HG02870 (cell line): ENCODE data around the gene RNU5D-1.
"Not testable (repeated sequence)": the region's sequence is repeated elsewhere in the genome, so short reads cannot be mapped to it uniquely, and the experiment has no call there.

Experiments used
- ATAC-seq: cut with Tn5 transposase; IDR thresholded peaks from one replicate; pipeline ENCODE4 v1.9.1; 2021; ENCODE audit warnings: mild to moderate bottlenecking, moderate library complexity; ENCODE audit not compliant: unreplicated experiment

Gene RNU5D-1

DNA sequence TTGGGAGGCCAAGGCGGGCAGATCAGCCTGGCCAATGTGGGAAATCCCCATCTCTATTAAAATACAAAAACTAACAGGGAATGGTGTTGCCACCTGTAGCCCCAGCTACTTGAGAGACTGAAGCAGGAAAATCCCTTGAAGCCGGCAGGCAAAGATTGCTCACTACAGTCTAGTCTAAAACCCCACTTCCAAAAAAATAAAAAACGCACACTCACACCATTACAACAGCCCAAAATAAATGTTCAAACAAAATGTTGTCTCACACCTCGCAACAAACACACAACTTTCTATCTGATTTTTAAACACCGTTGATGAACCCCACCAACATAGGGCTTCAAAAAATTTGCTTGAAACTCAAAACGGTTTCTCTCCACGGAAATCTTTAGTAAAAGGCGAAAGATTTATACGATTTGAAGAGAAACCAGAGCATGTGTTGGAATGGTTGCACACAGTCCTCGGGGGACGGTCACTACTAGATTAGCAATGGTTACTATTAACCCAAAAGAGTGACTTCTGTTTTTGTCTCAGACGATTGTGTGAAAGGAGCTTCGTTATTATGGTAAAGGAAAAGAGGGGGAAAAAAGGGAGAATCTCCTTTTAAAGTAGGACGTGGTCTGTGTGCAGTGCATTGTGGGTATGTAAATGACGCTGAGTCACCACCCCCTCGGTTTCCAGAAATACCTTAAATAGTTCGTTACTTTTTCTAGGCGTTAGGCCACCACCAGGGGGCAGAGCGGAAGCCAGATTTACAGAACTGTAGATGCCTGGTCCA lies at the start of gene RNU5D-1:
RNU5D-1 (minus strand) TSS at position 430 of the 772 bp plus-strand sequence.
- ATAC-seq: peak; percentile 54

DNA sequence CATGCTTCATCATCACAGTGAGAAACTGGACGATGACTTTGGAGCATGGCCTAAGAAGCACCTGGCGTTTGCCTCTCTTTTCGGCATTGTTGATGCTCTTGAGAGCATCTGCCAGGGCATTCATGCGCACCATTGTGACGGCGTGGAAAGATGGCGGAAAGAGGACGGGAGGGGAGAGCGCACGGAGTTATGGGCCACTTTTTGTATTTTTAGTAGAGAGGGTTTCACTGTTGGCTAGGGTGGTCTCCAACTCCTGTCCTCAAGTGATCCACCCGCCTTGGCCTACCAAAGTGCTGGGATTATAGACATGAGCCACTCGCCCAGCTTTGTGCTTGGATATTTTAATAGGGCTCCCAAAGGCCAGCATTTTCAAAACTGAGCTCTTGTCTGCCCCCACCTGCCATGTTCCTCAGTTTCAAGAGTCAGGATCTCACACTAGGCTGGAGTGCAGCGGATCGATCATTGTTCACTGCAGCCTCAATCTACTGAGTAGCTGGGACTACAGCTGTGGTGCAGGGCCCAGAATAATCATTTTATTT lies 49.7 kb upstream of the RNU5D-1 start:
- ATAC-seq: no peak

DNA sequence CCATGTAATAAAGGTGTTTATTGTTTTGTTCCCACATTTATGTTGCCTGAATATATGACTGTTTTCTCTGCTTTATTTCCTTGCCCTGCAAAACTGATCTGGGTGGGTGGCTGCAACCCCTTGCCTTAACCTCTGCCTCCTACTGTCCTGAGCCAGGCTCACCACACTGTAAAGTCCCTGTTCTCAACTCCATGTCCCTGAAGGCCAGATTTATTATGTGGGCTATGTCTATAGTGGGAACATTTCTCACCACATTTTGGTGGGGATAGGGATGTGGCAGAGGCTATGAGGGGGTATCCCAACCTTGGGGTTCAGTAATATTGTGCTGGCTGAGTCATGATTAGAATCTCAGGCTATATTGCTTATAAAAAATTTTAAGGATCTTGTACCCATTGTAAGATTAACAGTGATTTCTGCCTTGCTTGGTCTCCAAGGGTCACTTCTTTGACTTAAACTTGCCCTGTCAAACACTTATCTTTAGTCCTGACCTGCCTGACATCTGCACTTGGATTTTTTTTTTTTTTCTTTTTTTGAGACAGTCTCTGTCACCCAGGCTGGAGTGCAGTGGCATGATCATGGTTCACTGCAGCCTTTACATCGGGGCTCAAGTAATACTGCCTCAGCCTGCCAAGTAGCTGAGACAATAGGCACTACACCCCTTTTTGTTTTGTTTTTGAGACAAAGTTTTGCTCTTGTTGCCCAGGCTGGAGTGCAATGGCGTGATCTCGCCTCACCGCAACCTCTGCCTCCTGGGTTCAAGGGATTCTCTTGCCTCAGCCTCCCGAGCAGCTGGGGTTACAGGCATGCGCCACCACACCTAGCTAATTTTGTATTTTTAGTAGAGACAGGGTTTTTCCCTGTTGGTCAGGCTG lies 48.0 kb upstream of the RNU5D-1 start:
- no peak for ATAC-seq

DNA sequence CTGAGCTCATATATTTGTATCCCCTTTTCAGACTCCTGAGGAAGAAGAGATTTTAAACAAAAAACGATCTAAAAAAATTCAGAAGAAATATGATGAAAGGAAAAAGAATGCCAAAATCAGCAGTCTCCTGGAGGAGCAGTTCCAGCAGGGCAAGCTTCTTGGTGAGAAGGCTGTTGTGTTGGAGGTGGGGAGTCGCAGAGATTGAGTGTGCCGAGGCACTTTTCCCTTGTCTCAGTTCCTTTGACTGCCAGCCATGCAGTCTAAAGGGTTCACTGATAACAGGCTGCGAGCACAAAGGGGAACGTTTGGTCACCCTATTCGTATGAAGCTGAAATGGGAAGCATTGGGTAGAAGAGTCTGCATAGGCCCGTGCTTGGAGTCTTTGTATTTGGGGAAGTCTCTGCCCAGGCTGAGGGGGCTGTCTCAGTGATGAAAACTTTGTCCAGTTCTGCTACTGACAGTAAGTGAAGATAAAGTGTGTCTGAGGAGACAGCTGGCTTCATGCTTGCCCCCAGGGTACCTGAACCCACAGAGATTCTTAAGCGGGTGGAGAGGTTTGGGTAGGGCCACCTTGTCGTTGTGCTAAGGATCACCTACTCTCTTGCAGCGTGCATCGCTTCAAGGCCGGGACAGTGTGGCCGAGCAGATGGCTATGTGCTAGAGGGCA lies 47.1 kb upstream of the RNU5D-1 start:
- ATAC-seq: no peak

DNA sequence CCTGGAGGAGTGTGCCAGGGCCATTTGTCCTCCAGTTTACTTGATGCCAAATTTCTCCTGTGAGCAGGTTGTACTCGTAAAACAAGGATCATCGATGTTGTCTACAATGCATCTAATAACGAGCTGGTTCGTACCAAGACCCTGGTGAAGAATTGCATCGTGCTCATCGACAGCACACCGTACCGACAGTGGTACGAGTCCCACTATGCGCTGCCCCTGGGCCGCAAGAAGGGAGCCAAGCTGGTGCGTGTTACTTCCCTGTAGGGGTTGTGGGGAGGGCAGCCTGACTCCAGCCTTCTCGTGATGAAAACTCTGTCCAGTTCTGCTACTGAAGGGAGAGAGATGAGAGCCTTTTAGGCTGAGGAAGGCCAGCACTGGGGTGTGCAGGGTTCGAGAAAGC lies 46.6 kb upstream of the RNU5D-1 start:
- ATAC-seq: no peak

DNA sequence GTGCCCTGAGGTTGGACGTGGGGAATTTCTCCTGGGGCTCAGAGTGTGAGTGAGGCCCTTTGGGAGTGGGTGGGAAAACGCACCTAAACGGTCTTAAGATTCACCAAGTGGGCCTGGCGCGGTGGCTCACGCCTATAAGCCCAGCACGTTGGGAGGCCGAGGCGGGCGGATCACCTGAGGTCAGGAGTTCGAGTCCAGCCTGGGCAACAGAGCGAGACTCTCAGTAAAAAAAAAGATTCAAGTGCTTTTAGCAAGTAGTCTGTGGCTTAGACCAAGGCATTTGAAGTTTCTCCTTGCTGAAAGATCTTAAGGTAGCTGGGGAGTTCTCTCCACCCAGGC lies 45.7 kb upstream of the RNU5D-1 start:
- ATAC-seq: no peak

DNA sequence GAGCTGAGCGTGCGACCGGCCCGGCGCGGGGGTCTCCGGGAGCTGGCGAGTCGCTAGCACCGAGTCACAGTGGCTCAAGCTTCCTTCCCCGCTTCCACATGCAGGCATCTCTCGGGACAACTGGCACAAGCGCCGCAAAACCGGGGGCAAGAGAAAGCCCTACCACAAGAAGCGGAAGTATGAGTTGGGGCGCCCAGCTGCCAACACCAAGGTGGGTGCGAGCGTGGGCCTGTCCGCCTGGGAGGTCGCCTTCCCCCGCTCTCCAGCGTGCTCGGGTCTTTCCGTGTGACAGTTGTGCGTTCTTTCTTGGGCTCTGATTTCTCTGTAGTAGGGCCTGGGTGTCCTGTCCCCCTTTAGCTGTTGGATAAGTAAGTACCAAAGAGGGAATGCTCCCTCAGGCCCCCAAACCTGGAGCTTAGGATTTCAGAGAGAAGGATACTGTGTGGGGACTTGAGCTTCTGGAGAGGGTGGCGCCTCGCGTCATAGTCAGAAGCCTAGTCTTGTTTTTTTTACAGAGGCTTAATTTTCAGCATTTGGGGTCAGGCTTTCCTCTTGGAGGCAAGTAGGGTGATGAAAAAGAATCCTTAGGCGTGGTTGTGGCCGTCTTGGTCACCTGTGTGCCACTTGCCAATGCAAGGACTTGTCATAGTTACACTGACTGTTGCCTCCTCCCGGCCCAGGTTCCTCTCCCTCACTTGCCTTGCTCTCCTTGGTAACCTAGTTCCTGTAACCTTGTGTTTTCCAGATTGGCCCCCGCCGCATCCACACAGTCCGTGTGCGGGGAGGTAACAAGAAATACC lies 45.2 kb upstream of the RNU5D-1 start:
- peak; percentile 3 for ATAC-seq

DNA sequence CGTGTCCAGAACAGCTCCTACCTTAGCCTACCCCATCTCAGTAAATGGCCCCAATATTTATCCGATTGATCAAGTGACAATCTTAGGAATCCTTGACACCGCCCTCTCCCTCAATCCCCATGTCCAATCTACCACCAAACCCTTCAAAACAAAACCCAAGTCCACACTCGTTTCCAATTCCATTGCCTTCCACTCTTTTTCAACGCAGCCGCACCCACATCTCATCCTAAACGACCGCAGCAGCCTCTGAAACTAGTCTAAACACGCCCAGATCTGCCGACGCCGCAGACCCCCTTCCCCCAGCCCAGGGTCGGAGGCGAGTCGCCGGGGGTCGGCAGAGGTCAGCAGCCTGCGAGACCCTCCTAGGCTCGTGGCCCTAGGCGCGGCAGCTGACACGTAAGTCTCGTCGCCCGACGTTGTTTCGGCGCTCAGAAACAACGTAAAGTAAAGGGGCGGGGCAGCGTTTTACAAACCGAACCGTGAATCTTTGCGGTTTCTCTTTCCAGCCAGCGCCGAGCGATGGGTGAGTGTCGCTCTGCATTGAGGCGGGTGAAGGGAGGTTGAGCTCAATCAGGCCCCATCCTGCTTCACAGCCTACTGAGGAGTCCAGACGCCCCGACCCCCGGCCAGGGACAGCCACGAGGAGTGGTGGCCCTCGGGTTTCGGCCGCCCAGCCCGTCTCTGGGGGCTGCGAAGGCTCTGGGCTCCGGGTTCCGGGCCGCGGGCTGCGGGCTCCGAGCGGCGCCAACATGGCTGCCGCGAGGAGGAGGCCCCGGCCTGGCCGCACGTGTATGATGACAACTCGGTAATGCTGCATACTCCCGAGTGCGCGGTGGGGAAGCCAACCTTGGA lies 44.3 kb upstream of the RNU5D-1 start, which contains the start of gene RPS8:
RPS8 (plus strand) TSS at position 463 of the 852 bp plus-strand sequence; CDS start at position 520, 57 bp downstream.
- ATAC-seq: peak; percentile 61

DNA sequence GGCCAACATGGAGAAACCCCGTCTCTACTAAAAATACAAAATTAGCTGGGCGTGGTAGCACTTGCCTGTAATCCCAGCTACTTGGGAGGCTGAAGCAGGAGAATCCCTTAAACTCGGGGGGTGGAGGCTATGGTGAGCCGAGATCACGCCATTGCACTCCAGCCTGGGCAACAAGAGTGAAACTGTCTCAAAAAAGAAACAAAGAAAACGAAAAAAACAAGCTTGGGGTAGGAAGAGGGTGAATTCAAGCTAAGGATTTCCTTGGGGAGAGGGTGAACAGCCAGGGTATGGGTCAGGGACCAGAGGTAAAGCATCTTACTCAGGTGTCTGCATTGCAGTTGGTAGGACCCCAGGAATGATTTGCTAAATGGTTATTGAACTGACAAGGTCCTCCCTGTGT lies 35.5 kb upstream of the RNU5D-1 start:
- not testable (repeated sequence) for ATAC-seq

DNA sequence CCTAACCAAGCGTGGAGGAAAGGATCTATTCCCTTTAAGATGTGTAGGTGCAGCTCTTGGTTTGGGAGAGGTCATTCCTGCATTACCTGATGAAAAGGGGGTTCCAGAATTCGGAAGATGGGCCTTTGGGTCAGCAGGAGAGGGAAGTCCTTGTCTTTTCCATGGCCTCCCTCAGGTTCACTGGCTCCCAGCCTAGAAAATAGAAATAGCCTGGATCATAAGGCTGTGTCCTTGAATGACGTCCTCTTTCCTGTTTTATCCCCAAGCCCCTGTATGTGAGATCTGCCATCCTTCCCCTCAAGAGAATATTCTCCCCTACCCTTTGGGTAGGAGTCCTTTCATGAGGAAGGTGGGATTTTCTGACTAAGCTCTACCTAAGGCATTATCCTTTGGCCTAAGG lies 29.9 kb upstream of the RNU5D-1 start:
- no peak for ATAC-seq

DNA sequence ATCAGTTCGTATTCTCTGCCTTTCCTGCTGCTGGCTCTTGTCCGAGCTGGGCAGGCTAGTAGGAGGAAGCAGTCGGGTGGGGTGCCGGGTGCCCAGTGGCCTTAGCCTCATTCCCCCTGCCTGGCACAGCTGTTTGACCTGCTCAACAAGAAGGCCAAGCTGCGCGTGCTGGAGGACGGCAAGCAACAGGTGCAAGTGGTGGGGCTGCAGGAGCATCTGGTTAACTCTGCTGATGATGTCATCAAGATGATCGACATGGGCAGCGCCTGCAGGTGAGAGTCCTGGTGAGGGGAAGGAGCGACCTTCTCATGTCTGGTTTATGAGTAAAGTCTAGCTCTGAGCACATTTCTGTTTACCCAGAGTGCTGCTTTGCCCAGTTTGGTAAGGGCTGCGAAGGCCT lies 28.1 kb upstream of the RNU5D-1 start:
- ATAC-seq: no peak

DNA sequence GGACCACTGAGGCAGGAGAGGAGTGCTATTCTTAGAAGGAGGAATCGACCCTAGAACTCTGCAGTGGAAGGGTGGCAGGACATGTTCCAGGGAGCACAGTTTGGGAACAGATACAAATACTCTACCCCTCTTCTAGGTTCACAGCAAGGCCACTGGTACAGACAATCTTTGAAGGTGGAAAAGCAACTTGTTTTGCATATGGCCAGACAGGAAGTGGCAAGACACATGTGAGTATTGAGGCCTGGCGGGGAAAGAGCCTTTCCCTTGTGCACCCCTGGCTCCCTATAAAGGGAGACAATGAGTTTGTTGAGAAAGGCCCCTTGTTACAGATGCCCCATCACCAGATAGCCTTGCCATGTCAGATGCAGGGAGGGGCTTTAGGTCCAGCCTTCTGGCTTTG lies 26.4 kb upstream of the RNU5D-1 start:
- ATAC-seq: no peak

DNA sequence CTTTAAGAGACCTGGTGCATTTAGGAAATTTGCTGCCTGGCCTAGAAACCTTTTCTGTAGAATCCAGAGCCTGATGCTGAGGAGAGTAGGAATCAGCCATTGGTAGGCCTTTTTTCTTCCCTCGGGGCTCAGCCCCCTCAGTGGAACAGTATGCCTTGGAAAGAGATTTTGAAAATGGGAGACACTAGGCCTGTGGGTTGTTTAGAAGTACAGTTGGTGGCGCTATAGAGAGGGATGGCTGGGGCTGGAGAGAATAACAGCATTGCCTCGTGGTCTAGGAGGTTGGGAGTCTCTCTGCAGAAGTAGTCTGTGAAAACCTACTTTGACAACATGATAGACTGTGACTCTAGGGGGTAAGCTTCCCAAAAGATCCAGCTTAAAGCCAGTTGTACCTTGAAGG lies 16.9 kb upstream of the RNU5D-1 start:
- ATAC-seq: no peak

DNA sequence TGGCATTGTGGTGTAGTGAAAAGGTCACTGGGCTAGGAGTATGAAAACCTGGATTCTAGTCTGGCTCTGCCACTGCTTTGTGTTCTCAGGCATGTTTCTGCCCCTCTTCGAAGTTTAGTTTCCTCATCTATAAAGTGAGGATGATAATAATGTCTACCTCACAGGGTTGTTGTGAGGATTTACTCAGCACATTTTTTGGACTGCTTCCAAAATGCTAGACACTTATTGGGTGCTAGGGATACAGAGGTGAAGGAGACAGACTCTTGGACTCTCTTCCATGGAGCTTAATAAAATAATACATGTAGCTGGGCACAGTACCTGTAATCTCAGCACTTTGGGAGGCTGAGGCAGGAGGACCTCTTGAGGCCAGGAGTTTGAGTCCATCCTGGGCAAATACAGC lies 12.2 kb upstream of the RNU5D-1 start:
- no peak for ATAC-seq

DNA sequence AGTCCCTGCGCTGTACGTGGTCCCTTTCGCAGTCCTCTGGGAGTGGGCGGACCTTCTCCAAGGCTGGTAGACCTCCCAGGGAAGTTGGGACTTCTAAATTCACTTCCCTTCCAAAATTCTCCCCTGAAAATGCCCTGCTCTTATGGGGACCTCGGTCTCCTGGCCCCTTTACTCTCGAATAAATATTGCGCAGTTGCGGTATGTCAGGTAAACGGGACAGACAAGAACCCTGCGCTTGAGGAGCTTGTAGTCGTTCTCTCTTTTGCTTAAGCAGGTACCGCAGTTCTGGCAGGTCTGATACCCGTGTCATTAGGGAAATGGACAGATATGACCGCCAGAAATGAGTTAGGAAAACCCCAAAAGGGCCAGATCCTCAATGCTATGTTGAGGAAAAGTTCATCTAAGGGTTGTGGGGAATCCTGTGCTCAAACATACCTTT lies 9.2 kb upstream of the RNU5D-1 start:
- no peak for ATAC-seq

DNA sequence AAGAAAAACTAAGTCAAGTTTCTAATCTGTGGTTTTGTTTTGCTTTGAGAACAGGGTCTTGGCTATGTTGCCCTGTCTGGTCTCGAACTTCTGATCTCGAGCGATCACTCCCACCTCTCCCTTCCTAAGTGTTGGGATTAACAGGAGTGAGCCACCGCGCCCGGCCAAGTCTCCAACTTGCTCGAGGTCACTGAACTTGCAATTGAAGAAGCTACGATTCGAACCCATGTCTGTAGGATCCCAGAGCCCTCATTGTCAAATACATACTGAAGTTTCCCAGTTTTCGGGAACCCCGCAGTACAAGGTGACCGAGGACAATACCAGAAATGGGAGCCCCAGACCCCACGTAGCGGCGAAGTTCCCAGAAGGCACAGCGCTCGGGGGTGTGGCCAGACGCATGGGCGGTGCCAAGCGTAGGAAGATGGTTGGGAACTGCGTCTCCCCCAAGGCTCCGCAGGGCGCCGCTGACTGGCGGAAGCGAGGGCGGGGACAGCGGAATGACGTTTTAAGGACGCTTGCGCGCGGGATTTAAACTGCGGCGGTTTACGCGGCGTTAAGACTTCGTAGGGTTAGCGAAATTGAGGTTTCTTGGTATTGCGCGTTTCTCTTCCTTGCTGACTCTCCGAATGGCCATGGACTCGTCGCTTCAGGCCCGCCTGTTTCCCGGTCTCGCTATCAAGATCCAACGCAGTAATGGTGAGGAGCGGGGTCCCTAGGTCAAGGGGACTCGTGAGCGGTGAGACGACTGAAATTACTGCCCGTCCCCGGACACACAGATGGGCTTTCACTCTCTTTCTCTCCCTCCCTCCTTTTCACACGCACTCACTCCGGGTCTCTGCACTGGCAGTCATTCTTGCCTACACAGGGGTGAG lies 8.6 kb upstream of the RNU5D-1 start, which contains the start of gene KIF2C:
KIF2C (plus strand) TSS at position 531 of the 872 bp plus-strand sequence; CDS start at position 627, 96 bp downstream.
- ATAC-seq: peak; percentile 95

DNA sequence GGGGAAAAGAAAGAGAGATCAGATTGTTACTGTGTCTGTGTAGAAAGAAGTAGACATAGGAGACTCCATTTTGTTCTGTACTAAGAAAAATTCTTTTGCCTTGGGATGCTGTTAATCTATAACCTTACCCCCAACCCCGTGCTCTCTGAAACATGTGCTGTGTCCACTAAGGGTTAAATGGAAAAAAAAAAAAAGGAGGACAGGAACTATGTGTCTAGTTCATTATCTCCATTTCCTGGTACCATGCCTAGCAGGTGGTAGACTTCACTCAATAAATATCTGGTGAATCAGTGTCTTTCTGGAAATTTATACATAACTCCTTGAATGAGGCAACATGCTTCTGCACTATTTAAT lies 8.0 kb upstream of the RNU5D-1 start:
- ATAC-seq: not testable (repeated sequence)

DNA sequence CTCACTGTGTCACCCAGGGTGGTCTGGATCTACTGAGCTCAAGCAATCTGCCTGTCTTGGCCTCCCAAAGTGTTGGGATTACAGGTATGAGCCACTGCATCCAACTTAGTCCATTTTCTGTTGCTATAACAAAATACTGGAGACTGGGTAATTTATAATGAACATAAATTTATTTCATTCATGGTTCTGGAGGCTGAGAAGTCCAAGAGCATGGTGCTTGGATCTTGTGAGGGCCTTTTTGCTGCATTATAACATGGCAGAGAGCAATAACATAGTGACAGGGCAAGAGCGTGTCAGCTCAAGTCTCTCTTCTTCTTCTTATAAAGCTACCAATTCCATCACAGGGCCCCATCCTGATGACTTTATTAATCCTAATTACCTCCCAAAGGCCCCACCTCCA lies 5.0 kb upstream of the RNU5D-1 start:
- no peak for ATAC-seq
